ENCODE data around the gene BBS1.

DNA sequence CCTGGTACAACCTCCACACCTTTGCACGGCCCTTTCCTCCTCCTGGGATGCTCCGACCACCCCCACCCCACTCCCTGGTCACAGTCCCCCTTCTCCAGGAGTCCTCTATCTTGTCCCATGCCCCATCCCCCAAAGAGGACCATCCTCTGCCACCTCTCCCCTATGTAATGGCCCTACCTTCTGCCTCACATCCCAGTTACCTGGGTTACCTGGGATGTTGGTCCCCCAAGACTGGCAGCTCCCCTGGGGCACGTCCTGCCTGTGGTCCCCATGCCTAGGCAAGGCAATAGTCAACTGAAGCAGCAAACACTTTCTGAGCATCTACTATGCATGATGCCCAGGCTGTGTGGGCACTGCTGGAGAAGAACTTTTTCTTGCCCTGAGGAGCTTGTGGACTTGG lies 45.0 kb downstream of the BBS1 start:
- TF ChIP-seq, protein P1, sequence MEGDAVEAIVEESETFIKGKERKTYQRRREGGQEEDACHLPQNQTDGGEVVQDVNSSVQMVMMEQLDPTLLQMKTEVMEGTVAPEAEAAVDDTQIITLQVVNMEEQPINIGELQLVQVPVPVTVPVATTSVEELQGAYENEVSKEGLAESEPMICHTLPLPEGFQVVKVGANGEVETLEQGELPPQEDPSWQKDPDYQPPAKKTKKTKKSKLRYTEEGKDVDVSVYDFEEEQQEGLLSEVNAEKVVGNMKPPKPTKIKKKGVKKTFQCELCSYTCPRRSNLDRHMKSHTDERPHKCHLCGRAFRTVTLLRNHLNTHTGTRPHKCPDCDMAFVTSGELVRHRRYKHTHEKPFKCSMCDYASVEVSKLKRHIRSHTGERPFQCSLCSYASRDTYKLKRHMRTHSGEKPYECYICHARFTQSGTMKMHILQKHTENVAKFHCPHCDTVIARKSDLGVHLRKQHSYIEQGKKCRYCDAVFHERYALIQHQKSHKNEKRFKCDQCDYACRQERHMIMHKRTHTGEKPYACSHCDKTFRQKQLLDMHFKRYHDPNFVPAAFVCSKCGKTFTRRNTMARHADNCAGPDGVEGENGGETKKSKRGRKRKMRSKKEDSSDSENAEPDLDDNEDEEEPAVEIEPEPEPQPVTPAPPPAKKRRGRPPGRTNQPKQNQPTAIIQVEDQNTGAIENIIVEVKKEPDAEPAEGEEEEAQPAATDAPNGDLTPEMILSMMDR (conservative IDR thresholded peaks at IDR 0.05 in 1 of 2, IDR thresholded peaks at IDR 0.05 in 1 of 2; ENCODE audit: extremely low read depth in 1 of 2, insufficient read depth in 1 of 2, low read depth in 1 of 2, low read length in 2 of 2): no peak
- TF ChIP-seq EZH2 (IDR thresholded peaks at IDR 0.05; ENCODE audit: borderline replicate concordance, low read length): no peak

Data from mammary epithelial cell (primary cell).